ENCODE data around the gene SLC16A4.

GRCh38 chr1:110321045-110321444 lies 69.8 kb downstream of the SLC16A4 start:
- TF ChIP-seq, protein P1, sequence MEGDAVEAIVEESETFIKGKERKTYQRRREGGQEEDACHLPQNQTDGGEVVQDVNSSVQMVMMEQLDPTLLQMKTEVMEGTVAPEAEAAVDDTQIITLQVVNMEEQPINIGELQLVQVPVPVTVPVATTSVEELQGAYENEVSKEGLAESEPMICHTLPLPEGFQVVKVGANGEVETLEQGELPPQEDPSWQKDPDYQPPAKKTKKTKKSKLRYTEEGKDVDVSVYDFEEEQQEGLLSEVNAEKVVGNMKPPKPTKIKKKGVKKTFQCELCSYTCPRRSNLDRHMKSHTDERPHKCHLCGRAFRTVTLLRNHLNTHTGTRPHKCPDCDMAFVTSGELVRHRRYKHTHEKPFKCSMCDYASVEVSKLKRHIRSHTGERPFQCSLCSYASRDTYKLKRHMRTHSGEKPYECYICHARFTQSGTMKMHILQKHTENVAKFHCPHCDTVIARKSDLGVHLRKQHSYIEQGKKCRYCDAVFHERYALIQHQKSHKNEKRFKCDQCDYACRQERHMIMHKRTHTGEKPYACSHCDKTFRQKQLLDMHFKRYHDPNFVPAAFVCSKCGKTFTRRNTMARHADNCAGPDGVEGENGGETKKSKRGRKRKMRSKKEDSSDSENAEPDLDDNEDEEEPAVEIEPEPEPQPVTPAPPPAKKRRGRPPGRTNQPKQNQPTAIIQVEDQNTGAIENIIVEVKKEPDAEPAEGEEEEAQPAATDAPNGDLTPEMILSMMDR (IDR thresholded peaks at IDR 0.05) = no peak
- TF ChIP-seq POLR2A (IDR thresholded peaks at IDR 0.05) = no peak
- no peak for TF ChIP-seq EP300 (IDR thresholded peaks at IDR 0.05)

All from tibial nerve (tissue), 4 donors.